ENCODE data around the gene SOCS3. TPM values are rescaled to one million over a fixed set of nuclear protein-coding genes. Genes with fewer than 3 reads are reported as not detected.
A peak's percentile ranks its signal among the peaks of the same experiment; 100 is the strongest.
"Not testable (repeated sequence)": the region's sequence is repeated elsewhere in the genome, so short reads cannot be mapped to it uniquely, and the experiment has no call there.

SOCS3 gene
- total and polyA plus RNA-seq, 3 donors from 2014 or later: 2.2 to 17.8 (median 9.6) TPM

DNA sequence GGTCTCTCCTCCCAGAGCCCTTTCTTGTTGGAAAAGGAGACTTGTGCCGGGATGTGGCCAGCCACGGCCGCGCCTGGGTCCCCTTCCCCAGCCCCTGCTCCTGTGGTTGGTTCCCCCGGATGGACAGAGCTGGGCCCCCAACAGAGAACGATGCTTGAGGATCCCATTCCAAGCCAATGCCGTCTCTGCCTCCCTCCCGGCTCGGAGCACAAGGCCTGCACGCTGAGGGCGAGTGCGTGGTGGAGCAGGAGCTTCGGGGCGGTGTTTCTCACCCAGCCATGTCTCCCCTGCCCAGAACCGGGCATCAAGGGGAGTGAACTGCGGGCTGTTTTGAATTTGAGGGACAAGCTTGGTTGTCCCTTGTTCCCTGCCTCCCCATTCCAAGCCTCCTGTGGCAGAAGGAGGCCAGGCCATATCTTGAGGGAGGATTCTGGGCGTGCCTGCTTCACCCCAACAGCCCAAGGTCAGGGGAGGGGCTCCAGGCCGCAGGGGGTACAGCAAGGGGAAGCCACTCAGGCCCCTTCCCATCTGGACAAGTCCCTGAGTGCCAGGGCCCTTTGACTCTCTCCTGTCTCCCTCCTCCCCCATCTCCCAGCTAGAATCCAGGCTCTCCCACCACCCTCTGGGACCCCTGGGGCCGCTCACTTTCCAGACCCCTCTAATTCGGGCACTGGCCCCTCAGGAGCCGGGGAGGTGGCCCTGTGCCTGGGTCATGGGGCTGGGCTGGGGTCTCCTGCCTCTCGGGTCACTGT lies 43.6 kb downstream of the SOCS3 start:
- Histone ChIP-seq H3K36me3 (ENCODE audit: low read depth, missing control alignments) (no peaks in the 10 kb centered on the region), H3K4me1 (peaks cover 30% of the 10 kb centered on the region), H3K4me3 (no peak overlapping the region), H3K9me3 (no peaks in the 10 kb centered on the region), H3K27ac (peak overlapping the region; percentile 32 to 71), H3K27me3 (no peaks in the 10 kb centered on the region)
- WGBS, 2 donors: 79 to 81% methylated on average over 9 to 22 of the region's 22 CpGs
- DNase-seq: no peak
- intact Hi-C loops (cut with DNase I; ENCODE audit: low total_unique reads): no loop called here
- TF ChIP-seq, protein P1, sequence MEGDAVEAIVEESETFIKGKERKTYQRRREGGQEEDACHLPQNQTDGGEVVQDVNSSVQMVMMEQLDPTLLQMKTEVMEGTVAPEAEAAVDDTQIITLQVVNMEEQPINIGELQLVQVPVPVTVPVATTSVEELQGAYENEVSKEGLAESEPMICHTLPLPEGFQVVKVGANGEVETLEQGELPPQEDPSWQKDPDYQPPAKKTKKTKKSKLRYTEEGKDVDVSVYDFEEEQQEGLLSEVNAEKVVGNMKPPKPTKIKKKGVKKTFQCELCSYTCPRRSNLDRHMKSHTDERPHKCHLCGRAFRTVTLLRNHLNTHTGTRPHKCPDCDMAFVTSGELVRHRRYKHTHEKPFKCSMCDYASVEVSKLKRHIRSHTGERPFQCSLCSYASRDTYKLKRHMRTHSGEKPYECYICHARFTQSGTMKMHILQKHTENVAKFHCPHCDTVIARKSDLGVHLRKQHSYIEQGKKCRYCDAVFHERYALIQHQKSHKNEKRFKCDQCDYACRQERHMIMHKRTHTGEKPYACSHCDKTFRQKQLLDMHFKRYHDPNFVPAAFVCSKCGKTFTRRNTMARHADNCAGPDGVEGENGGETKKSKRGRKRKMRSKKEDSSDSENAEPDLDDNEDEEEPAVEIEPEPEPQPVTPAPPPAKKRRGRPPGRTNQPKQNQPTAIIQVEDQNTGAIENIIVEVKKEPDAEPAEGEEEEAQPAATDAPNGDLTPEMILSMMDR (IDR thresholded peaks at IDR 0.05): no peak
- TF ChIP-seq POLR2A (IDR thresholded peaks at IDR 0.05): no peak

- 37 to 51% methylated on average over 12 of the region's 12 CpGs for WGBS, 2 donors
- TF ChIP-seq POLR2A (IDR thresholded peaks at IDR 0.05): no peak
- TF ChIP-seq, protein P1 (IDR thresholded peaks at IDR 0.05): no peak
Measured at GRCh38 chr17:78315355-78316114, 44.3 kb downstream of the SOCS3 start.

GRCh38 chr17:78314683-78315354 lies 45.1 kb downstream of the SOCS3 start:
- Histone ChIP-seq H3K27ac (peak overlapping the region; percentile 32 to 71), H3K4me1 (peaks cover 30% of the 10 kb centered on the region), H3K36me3 (ENCODE audit: low read depth, missing control alignments) (no peaks in the 10 kb centered on the region), H3K9me3 (no peaks in the 10 kb centered on the region), H3K27me3 (no peaks in the 10 kb centered on the region), H3K4me3 (no peak overlapping the region)
- DNase-seq: no peak
- TF ChIP-seq POLR2A (IDR thresholded peaks at IDR 0.05): no peak
- TF ChIP-seq, protein P1 (IDR thresholded peaks at IDR 0.05): peak in 1 of 3 experiments; percentile 8
- 80 to 81% methylated on average over 7 to 12 of the region's 12 CpGs for WGBS, 2 donors
- intact Hi-C loops (cut with DNase I; ENCODE audit: low total_unique reads): no loop called here

More at GRCh38 chr17:78315355-78316114, 44.3 kb downstream of the SOCS3 start:
- peaks cover 30% of the 10 kb centered on the region for H3K4me1 ChIP-seq
- H3K36me3 ChIP-seq (ENCODE audit: low read depth, missing control alignments): no peaks in the 10 kb centered on the region
- DNase-seq: peak; percentile 75
- peak overlapping the region; percentile 32 to 71 for H3K27ac ChIP-seq
- H3K9me3 ChIP-seq: no peaks in the 10 kb centered on the region
- intact Hi-C loops (cut with DNase I; ENCODE audit: low total_unique reads): no loop called here
- no peaks in the 10 kb centered on the region for H3K27me3 ChIP-seq
- no peak overlapping the region for H3K4me3 ChIP-seq

GRCh38 chr17:78313735-78314648 lies 45.9 kb downstream of the SOCS3 start:
- Histone ChIP-seq H3K27me3 (no peaks in the 10 kb centered on the region), H3K4me1 (peaks cover 30% of the 10 kb centered on the region), H3K27ac (peak overlapping the region in 1 of 2 donors; percentile 48), H3K4me3 (peak overlapping the region; percentile 46 to 56), H3K36me3 (ENCODE audit: low read depth, missing control alignments) (no peaks in the 10 kb centered on the region), H3K9me3 (no peaks in the 10 kb centered on the region)
- 3 to 8% methylated on average over 12 to 61 of the region's 80 CpGs for whole genome bisulfite sequencing, 2 donors
- peak; percentile 51 for DNase-seq
- TF ChIP-seq, protein P1 (IDR thresholded peaks at IDR 0.05): no peak
- no peak for TF ChIP-seq POLR2A (IDR thresholded peaks at IDR 0.05)
- intact Hi-C loops (cut with DNase I; ENCODE audit: low total_unique reads): no loop called here

- intact Hi-C loops (cut with DNase I; ENCODE audit: low total_unique reads); H3K27me3 ChIP-seq; H3K9me3 ChIP-seq; H3K4me3 ChIP-seq; H3K27ac ChIP-seq; DNase-seq; H3K36me3 ChIP-seq (ENCODE audit: low read depth, missing control alignments): not testable (repeated sequence)
- peaks cover 20% of the 10 kb centered on the region for H3K4me1 ChIP-seq
- WGBS, 2 donors: 80 to 83% methylated on average over 12 of the region's 12 CpGs
Measured at GRCh38 chr17:78309659-78310255, 50.1 kb downstream of the SOCS3 start.

Data from testis (tissue), 3 donors.